GM12874 (cell line): ENCODE results near the gene BPIFA3.

Experiments
- CTCF ChIP-seq: IDR thresholded peaks from 2 replicates; pipeline ENCODE4 v1.5.1; 2011; ENCODE audit warnings: low read depth, mild to moderate bottlenecking, control low read depth, low read length, moderate library complexity; ENCODE audit not compliant: insufficient read depth

Gene BPIFA3

DNA sequence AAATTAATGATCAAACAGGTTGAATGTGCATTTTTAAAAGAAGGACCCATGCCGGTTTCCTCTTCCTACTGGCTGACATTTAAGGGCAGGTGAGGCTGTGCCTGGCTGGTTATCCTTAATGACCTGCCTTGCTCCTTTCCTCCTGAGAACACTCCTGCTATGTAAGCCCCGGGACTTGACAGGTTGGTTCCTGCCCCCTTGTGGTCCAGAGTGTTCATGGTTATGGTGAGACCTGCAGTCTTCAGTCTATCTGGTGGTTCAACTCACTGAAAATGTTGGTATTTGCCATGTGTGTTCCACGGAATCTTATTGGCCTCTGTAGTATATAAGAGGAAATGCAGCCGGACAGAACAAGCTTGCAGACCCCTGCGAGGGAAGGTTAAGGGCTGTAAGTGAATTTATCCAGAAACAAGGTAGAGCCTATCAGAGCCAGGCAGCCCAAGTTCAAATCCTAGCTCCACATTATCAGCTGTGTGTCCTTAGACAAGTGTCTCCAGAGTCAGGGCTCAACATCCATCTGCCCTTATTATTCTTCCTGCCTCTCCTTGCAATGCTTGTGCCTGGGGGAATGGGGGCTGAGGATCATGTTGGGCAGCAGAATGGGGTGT lies 5.2 kb upstream of the BPIFA3 start:
- peak; percentile 53; the same call in 1 of the 2 replicates for TF ChIP-seq CTCF

DNA sequence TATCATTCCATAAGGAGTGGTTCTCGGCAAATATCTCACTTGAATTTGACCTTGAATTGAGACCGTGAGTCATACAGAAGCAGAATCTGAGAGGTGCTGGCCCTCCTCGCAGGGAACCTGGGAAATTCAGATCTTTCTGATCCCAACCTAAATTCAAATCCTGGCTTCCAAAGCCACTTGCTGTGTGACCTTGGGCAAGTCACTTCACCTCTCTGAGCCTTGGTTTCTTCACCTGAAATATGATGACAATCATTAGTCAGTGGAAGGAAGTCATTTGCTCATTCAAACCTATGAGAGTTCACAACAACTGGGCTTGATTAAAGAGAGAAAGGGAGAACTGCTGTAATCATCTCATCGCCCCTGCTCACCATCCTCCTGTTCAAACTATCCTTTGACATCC lies 7.2 kb downstream of the BPIFA3 start:
- TF ChIP-seq CTCF = no peak

DNA sequence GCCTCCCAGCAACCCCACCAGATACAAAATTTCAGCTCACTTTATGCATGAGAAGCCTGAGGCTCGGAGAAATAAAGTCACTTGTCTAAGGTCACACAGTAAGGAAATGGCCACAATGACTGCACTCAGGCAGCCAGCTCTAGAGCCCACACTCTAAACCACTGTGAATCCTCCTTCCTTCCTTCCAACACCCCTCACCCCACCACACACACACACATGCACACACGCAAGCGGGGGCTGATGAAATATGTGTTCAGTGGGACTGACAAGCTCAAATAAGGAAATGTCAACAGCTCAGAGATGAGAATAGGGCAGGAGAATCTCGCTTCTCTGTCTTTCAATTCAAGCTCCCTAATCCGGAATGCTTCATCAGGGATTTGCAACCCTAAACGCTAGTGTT lies 12.7 kb downstream of the BPIFA3 start:
- no peak for TF ChIP-seq CTCF

DNA sequence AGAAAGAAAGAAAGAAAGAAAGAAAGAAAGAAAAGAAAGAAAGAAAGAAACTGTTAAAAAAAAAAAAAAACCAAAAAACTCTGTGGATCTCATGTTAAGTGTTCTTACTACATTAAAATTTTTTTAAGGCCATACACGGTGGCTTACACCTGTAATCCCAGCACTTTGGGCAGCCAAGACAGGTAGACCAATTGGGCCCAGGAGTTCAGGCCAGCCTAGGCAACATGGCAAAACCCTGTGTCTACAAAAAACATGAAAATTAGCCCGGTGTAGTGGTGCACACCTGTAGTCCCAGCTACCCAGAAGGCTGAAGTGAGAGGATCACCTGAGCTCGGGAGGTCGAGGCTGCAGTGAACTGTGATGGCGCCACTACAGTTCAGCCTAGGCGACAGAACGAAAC lies 14.1 kb downstream of the BPIFA3 start:
- TF ChIP-seq CTCF = no peak

DNA sequence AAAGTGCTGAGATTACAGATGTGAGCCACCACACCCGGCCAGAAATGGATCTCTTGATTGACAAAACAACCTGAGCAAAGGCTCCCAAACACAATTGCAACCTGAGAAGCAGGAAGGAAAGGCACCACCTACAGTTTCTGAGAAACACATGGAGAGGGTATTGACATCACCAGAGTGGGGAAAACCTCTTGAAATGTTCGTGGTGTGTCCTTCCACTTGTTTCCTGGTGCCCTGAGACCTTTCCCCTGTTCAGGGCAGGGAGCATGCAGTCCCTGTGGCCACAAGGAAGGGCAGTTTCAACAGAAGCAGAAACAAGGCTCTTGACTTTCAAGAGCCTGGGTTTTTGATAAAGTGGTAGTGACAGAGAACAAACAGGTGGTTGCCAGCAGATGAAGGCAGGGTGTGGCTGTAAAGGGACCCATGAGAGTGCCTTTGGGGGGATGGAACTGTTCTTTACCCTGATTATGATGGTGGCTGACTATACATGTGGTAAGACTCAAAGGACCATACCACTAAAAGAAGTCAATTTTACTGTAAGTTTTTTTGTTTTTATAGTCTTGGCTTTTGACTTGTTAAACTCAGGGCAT lies 15.4 kb downstream of the BPIFA3 start:
- TF ChIP-seq CTCF = no peak

DNA sequence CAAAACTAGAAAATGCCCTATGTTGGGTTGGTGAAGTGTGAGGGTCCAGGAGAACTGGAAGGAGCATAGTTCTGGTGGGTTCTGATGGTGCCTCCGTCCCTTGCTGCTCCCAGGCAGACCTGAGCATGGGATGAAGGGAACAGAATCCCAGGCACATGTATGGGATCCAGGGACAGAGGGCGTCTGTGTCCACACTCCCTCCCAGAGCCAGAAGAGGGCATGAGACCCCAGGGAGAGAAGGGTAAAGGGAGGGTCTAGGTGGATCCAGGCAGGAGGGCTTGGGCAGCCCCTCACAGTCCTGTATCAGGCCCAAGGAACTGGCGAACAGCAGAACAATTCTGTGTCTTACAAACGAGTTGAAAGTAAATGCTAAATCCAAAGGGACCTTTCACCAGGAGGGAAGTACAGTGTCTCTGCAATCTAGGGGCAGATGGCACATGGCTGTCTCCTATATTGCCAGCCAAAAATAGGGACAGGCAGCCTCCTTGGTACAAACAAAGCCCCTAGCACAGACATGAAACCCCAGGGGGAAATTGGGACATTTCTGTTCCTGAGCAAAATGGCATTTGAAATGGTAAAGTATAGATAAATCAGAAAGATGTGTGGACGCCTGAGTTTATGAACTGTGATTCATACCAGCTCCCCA lies 16.1 kb downstream of the BPIFA3 start:
- TF ChIP-seq CTCF = no peak

DNA sequence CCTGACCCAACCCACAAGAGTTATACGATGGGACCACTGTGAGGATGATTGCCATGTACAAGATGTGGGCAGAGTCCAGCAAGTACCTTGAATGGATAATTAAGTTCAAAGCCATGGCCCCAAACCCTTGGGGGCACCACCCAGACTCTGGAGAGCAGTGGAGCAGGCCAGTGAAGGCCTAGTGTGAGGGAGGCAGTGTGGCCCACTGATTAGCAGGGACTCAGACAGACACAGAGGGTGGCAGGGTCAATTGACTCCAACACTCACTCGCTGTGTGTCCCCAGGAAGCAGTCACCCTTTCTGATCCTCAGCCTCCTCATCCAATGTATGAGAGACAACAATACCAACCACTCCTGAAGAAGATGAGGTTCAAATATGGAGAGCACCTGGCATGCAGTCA lies 16.9 kb downstream of the BPIFA3 start:
- TF ChIP-seq CTCF = no peak
